ENCODE results near the gene EAF1.
"Not testable (repeated sequence)": the region's sequence is repeated elsewhere in the genome, so short reads cannot be mapped to it uniquely, and the experiment has no call there.

Gene EAF1

GRCh38 chr3:15405448-15406050 lies 21.8 kb upstream of the EAF1 start:
- peak in 1 of 2 donors; percentile 13 for DNase-seq (ENCODE audit: low read depth in 2 of 2)

- no peak for DNase-seq (ENCODE audit: low read depth in 2 of 2)
Measured at GRCh38 chr3:15409239-15409638, 18.2 kb upstream of the EAF1 start.

GRCh38 chr3:15409774-15410173 lies 17.6 kb upstream of the EAF1 start:
- no peak for DNase-seq (ENCODE audit: low read depth in 2 of 2)

GRCh38 chr3:15410966-15411365 lies 16.4 kb upstream of the EAF1 start:
- not testable (repeated sequence) for DNase-seq (ENCODE audit: low read depth in 2 of 2)

- no peak for DNase-seq (ENCODE audit: low read depth in 2 of 2)
Measured at GRCh38 chr3:15420871-15421270, 6.5 kb upstream of the EAF1 start.

GRCh38 chr3:15426579-15427118 lies 749 bp upstream of the EAF1 start:
- DNase-seq (ENCODE audit: low read depth in 2 of 2) = no peak

- no peak for DNase-seq (ENCODE audit: low read depth in 2 of 2)
Measured at GRCh38 chr3:15427981-15428380, 583 bp downstream of the EAF1 start.

- peak; percentile 4 to 27 for DNase-seq (ENCODE audit: low read depth in 2 of 2)
Measured at GRCh38 chr3:15428539-15428938, 1.1 kb downstream of the EAF1 start.

- no peak for DNase-seq (ENCODE audit: low read depth in 2 of 2)
Measured at GRCh38 chr3:15429080-15429479, 1.7 kb downstream of the EAF1 start.

- DNase-seq (ENCODE audit: low read depth in 2 of 2) = no peak
Measured at GRCh38 chr3:15430624-15431023, 3.2 kb downstream of the EAF1 start.

GRCh38 chr3:15431256-15431837 lies 3.9 kb downstream of the EAF1 start:
- no peak for DNase-seq (ENCODE audit: low read depth in 2 of 2)

GRCh38 chr3:15433531-15433930 lies 6.1 kb downstream of the EAF1 start:
- no peak for DNase-seq (ENCODE audit: low read depth in 2 of 2)

- DNase-seq (ENCODE audit: low read depth in 2 of 2) = no peak
Measured at GRCh38 chr3:15434756-15435155, 7.4 kb downstream of the EAF1 start.

GRCh38 chr3:15436246-15436645 lies 8.8 kb downstream of the EAF1 start:
- DNase-seq (ENCODE audit: low read depth in 2 of 2) = no peak

- no peak for DNase-seq (ENCODE audit: low read depth in 2 of 2)
Measured at GRCh38 chr3:15438983-15439382, 11.6 kb downstream of the EAF1 start.

GRCh38 chr3:15439476-15439875 lies 12.1 kb downstream of the EAF1 start:
- no peak for DNase-seq (ENCODE audit: low read depth in 2 of 2)

- no peak for DNase-seq (ENCODE audit: low read depth in 2 of 2)
Measured at GRCh38 chr3:15440891-15441290, 13.5 kb downstream of the EAF1 start.

- no peak for DNase-seq (ENCODE audit: low read depth in 2 of 2)
Measured at GRCh38 chr3:15443826-15444524, 16.6 kb downstream of the EAF1 start.

GRCh38 chr3:15449489-15450224 lies 22.3 kb downstream of the EAF1 start:
- DNase-seq (ENCODE audit: low read depth in 2 of 2) = no peak

GRCh38 chr3:15450438-15451215 lies 23.2 kb downstream of the EAF1 start:
- no peak for DNase-seq (ENCODE audit: low read depth in 2 of 2)

Data from stimulated activated CD4-positive, alpha-beta T cell treated with anti-CD3 and anti-CD28 coated beads, Interleukin-15, amount 100 ng/mL, for 48 hours (primary cell).